Sigmoid colon (tissue), 7 donors: ENCODE data around the gene CNTNAP1. TPM values are rescaled to one million over a fixed set of nuclear protein-coding genes. Genes with fewer than 3 reads are reported as not detected.
"Not testable (repeated sequence)": the region's sequence is repeated elsewhere in the genome, so short reads cannot be mapped to it uniquely, and the experiment has no call there.

ENCODE experiments used
- DNase-seq: peaks from one replicate; pipeline ENCODE4 v3.0.0-alpha.2; 2019
- H3K27ac ChIP-seq, 4 donors: fragments of 200-600 bp; sonication (generic); one replicate each; pipeline ENCODE4 v1.5.1; 2016 to 2019; ENCODE audit warnings: mild to moderate bottlenecking in 1 of 4
- H3K27me3 ChIP-seq, 3 donors: fragments of 200-600 bp; sonication (generic); one replicate each; pipeline ENCODE4 v1.5.1; 2019; ENCODE audit warnings: mild to moderate bottlenecking in 1 of 3
- H3K36me3 ChIP-seq, 4 donors: fragments of 200-600 bp; sonication (generic); one replicate each; pipeline ENCODE4 v1.5.1; 2016 to 2019
- H3K4me1 ChIP-seq, 4 donors: fragments of 200-600 bp; sonication (generic); one replicate each; pipeline ENCODE4 v1.5.1; 2017 to 2019
- H3K4me3 ChIP-seq, 4 donors: fragments of 200-600 bp; sonication (generic); one replicate each; pipeline ENCODE4 v1.5.1; 2017 to 2019; ENCODE audit warnings: mild to moderate bottlenecking in 2 of 4, moderate library complexity in 1 of 4
- H3K9me3 ChIP-seq, 4 donors: fragments of 200-600 bp in 3 of 4; sonication (generic) in 3 of 4; one replicate each; pipeline versions ENCODE4 v1.5.1 to v1.6.1; 2013 to 2019
- CTCF ChIP-seq, 4 experiments: fragments of 450-650 bp in 3 of 4; fragments of 200-600 bp in 1 of 4; IDR thresholded peaks; one replicate each; pipeline ENCODE4 v1.5.1; 2016 to 2019; ENCODE audit warnings: antibody characterized with exemption in 4 of 4, mild to moderate bottlenecking in 3 of 4, moderate library complexity in 2 of 4
- EP300 ChIP-seq, 4 donors: sonication (generic); formaldehyde crosslinking; IDR thresholded peaks; one replicate each; pipeline ENCODE4 v1.6.1; 2017; ENCODE audit warnings: antibody characterized with exemption in 4 of 4
- POLR2A ChIP-seq, 2 donors: fragments of 450-650 bp; IDR thresholded peaks; one replicate each; pipeline ENCODE4 v1.6.1; 2016; ENCODE audit warnings: antibody characterized with exemption in 2 of 2, mild to moderate bottlenecking in 2 of 2, moderate library complexity in 2 of 2
- POLR2AphosphoS5 ChIP-seq, 4 donors: sonication (generic); formaldehyde crosslinking; IDR thresholded peaks; one replicate each; pipeline ENCODE4 v1.6.1; 2017; ENCODE audit warnings: antibody characterized with exemption in 4 of 4
- WGBS, 2 donors: extraction: QIAGEN DNeasy Blood & Tissue Kit; methylation state at CpG; one replicate each; pipeline ENCODE4 v1.1.7; 2013; 5-methylcytosine and 5-hydroxymethylcytosine counted together
- intact Hi-C: fragments of 100-400 bp; cut with DNase I; formaldehyde crosslinking; loops from one replicate; pipeline ENCODE4 v1.15.1; 2023
- polyA plus RNA-seq, 3 donors: library from polyadenylated mRNA; stranded (reverse); fragments of 200-250 nt; gene quantifications; one replicate each; pipeline ENCODE4 v1.2.3, GENCODE V29; 2013
- total RNA-seq, 4 donors: library from RNA; depleted of rRNA; stranded (reverse); fragments of >200 nt; gene quantifications; one replicate each; pipeline ENCODE4 v1.1.0, GENCODE V29; 2016
- donor health status: healthy with polysubstance abuse.
- donor health status: Bipolar disorder and iron deficiency.
- donor health status: healthy.

The CNTNAP1 gene
- total and polyA plus RNA-seq, 7 donors, result under 0.01 to 46.8 (median 7.7) TPM

- no peak for TF ChIP-seq POLR2A (IDR thresholded peaks at IDR 0.05)
- no peak for TF ChIP-seq CTCF (IDR thresholded peaks at IDR 0.05)
- TF ChIP-seq EP300 (IDR thresholded peaks at IDR 0.05), result no peak
- TF ChIP-seq POLR2AphosphoS5 (IDR thresholded peaks at IDR 0.05), result no peak
- Histone ChIP-seq H3K4me3 (no peak overlapping the region), H3K9me3 (no peaks in the 10 kb centered on the region), H3K27ac (peak overlapping the region in 1 of 4 donors; percentile 81), H3K36me3 (peaks cover 24 to 73% (median 35%) of the 10 kb centered on the region in 4 donors), H3K4me1 (peaks cover 0 to 49% (median 39%) of the 10 kb centered on the region in 4 donors), H3K27me3 (no peaks in the 10 kb centered on the region)
- DNase-seq, result no peak
- WGBS, 2 donors, result 88 to 93% methylated on average over 14 of the region's 14 CpGs
- intact Hi-C loops, result no loop called here
Observed at GRCh38 chr17:42665581-42666001, 16.7 kb upstream of the CNTNAP1 start.

- 91 to 92% methylated on average over 13 to 16 of the region's 16 CpGs for WGBS, 2 donors
- Histone ChIP-seq H3K4me1 (peaks cover 0 to 47% (median 40%) of the 10 kb centered on the region in 4 donors), H3K27ac (peak overlapping the region in 3 of 4 donors; percentile 81 to 83 (median 81)), H3K36me3 (peaks cover 27 to 78% (median 39%) of the 10 kb centered on the region in 4 donors)
- H3K27me3 ChIP-seq, H3K4me3 ChIP-seq, DNase-seq, H3K9me3 ChIP-seq, intact Hi-C loops: not testable (repeated sequence)
Observed at GRCh38 chr17:42666126-42666525, 16.2 kb upstream of the CNTNAP1 start.

GRCh38 chr17:42667088-42667951 is 15.0 kb upstream of the CNTNAP1 start:
- Histone ChIP-seq H3K36me3 (peaks cover 34 to 78% (median 45%) of the 10 kb centered on the region in 4 donors), H3K4me3 (no peak overlapping the region), H3K9me3 (no peaks in the 10 kb centered on the region), H3K27ac (peak overlapping the region; percentile 81 to 83 (median 82)), H3K4me1 (peaks cover 0 to 47% (median 42%) of the 10 kb centered on the region in 4 donors), H3K27me3 (no peaks in the 10 kb centered on the region)
- no peak for DNase-seq
- intact Hi-C loops, result no loop called here
- TF ChIP-seq POLR2AphosphoS5 (IDR thresholded peaks at IDR 0.05) (peak in 1 of 4 donors; percentile 31), POLR2A (IDR thresholded peaks at IDR 0.05) (no peak)
- 37 to 66% methylated on average over 7 of the region's 7 CpGs for WGBS, 2 donors

- intact Hi-C loops, result no loop called here
- H3K36me3 ChIP-seq, result peaks cover 39 to 73% (median 54%) of the 10 kb centered on the region in 4 donors
- 37 to 68% methylated on average over 12 of the region's 12 CpGs for WGBS, 2 donors
- peaks cover 0 to 64% (median 61%) of the 10 kb centered on the region in 4 donors for H3K4me1 ChIP-seq
- peak overlapping the region; percentile 63 to 83 (median 81) for H3K27ac ChIP-seq
- TF ChIP-seq CTCF (IDR thresholded peaks at IDR 0.05), result no peak
- TF ChIP-seq POLR2AphosphoS5 (IDR thresholded peaks at IDR 0.05), result no peak
- TF ChIP-seq EP300 (IDR thresholded peaks at IDR 0.05), result no peak
- no peak for TF ChIP-seq POLR2A (IDR thresholded peaks at IDR 0.05)
- H3K27me3 ChIP-seq, result no peaks in the 10 kb centered on the region
- no peaks in the 10 kb centered on the region for H3K9me3 ChIP-seq
- DNase-seq, result no peak
- H3K4me3 ChIP-seq, result no peak overlapping the region
Observed at GRCh38 chr17:42669705-42669976, 12.7 kb upstream of the CNTNAP1 start.

GRCh38 chr17:42669977-42670788 is 12.1 kb upstream of the CNTNAP1 start:
- Histone ChIP-seq H3K4me3 (no peak overlapping the region), H3K4me1 (peaks cover 0 to 69% (median 66%) of the 10 kb centered on the region in 4 donors), H3K36me3 (peaks cover 39 to 69% (median 54%) of the 10 kb centered on the region in 4 donors), H3K27ac (peak overlapping the region; percentile 63 to 83 (median 81)), H3K9me3 (no peaks in the 10 kb centered on the region), H3K27me3 (no peaks in the 10 kb centered on the region)
- intact Hi-C loops, result no loop called here
- no peak for DNase-seq
- 15 to 24% methylated on average over 87 of the region's 87 CpGs for WGBS, 2 donors
- no peak for TF ChIP-seq POLR2A (IDR thresholded peaks at IDR 0.05)
- TF ChIP-seq CTCF (IDR thresholded peaks at IDR 0.05), result no peak
- TF ChIP-seq EP300 (IDR thresholded peaks at IDR 0.05), result no peak
- no peak for TF ChIP-seq POLR2AphosphoS5 (IDR thresholded peaks at IDR 0.05)
